Activated naive CD4-positive, alpha-beta T cell treated with anti-CD3 and anti-CD28 coated beads, Interleukin-2, amount 50 U/mL, for 24 hours (primary cell): Measurements from ENCODE around the gene HOXC11.
A peak's percentile ranks its signal among the peaks of the same experiment; 100 is the strongest.

Experiments used
- H3K27ac Mint-ChIP-seq: one replicate; pipeline ENCODE4 v1.8.0; 2021; ENCODE audit warnings: mild to moderate bottlenecking, mixed read lengths
- H3K27me3 Mint-ChIP-seq: one replicate; pipeline ENCODE4 v1.8.0; 2021; ENCODE audit warnings: mixed read lengths
- H3K36me3 Mint-ChIP-seq: one replicate; pipeline ENCODE4 v1.8.0; 2021; ENCODE audit warnings: mixed read lengths
- H3K4me1 Mint-ChIP-seq: one replicate; pipeline ENCODE4 v1.8.0; 2021; ENCODE audit warnings: mixed read lengths
- H3K4me3 Mint-ChIP-seq: one replicate; pipeline ENCODE4 v1.8.0; 2021; ENCODE audit warnings: mild to moderate bottlenecking, mixed read lengths
- H3K9me3 Mint-ChIP-seq: one replicate; pipeline ENCODE4 v1.8.0; 2021; ENCODE audit warnings: mixed read lengths

The HOXC11 gene

GRCh38 chr12:53992377-53992889, 19.5 kb downstream of the HOXC11 start:
- Mint-ChIP-seq H3K27ac (no peak overlapping the region), H3K9me3 (no peaks in the 10 kb centered on the region), H3K27me3 (peaks cover 78% of the 10 kb centered on the region), H3K4me1 (peaks cover 47% of the 10 kb centered on the region), H3K4me3 (no peak overlapping the region), H3K36me3 (no peaks in the 10 kb centered on the region)

- H3K4me1 Mint-ChIP-seq: peaks cover 54% of the 10 kb centered on the region
- H3K27ac Mint-ChIP-seq: peak overlapping the region; percentile 32
- peaks cover 78% of the 10 kb centered on the region for H3K27me3 Mint-ChIP-seq
These were observed 20.5 kb downstream of the HOXC11 start for GRCh38 chr12:53993162-53994008.

GRCh38 chr12:53994009-53994263, 21.0 kb downstream of the HOXC11 start:
- H3K36me3 Mint-ChIP-seq: no peaks in the 10 kb centered on the region
- H3K9me3 Mint-ChIP-seq: no peaks in the 10 kb centered on the region
- peak overlapping the region; percentile 12 for H3K27ac Mint-ChIP-seq
- peak overlapping the region; percentile 39 for H3K4me3 Mint-ChIP-seq
- H3K4me1 Mint-ChIP-seq: peaks cover 57% of the 10 kb centered on the region
- H3K27me3 Mint-ChIP-seq: peaks cover 78% of the 10 kb centered on the region

More at GRCh38 chr12:53993162-53994008, 20.5 kb downstream of the HOXC11 start:
- no peaks in the 10 kb centered on the region for H3K36me3 Mint-ChIP-seq
- H3K9me3 Mint-ChIP-seq: no peaks in the 10 kb centered on the region
- peak overlapping the region; percentile 39 for H3K4me3 Mint-ChIP-seq

GRCh38 chr12:53994264-53995001, 21.5 kb downstream of the HOXC11 start:
- H3K9me3 Mint-ChIP-seq: no peaks in the 10 kb centered on the region
- peak overlapping the region; percentile 87 for H3K4me3 Mint-ChIP-seq
- peaks cover 53% of the 10 kb centered on the region for H3K4me1 Mint-ChIP-seq
- H3K27me3 Mint-ChIP-seq: peaks cover 75% of the 10 kb centered on the region
- no peaks in the 10 kb centered on the region for H3K36me3 Mint-ChIP-seq
- peak overlapping the region; percentile 30 for H3K27ac Mint-ChIP-seq

GRCh38 chr12:53995002-53995377, 22.1 kb downstream of the HOXC11 start:
- Mint-ChIP-seq H3K9me3 (no peaks in the 10 kb centered on the region), H3K27me3 (peaks cover 71% of the 10 kb centered on the region), H3K4me3 (peak overlapping the region; percentile 87), H3K27ac (peak overlapping the region; percentile 30), H3K36me3 (no peaks in the 10 kb centered on the region), H3K4me1 (peaks cover 53% of the 10 kb centered on the region)

- Mint-ChIP-seq H3K4me3 (peak overlapping the region; percentile 87), H3K27me3 (peaks cover 67% of the 10 kb centered on the region), H3K9me3 (no peaks in the 10 kb centered on the region), H3K4me1 (peaks cover 49% of the 10 kb centered on the region), H3K36me3 (no peaks in the 10 kb centered on the region), H3K27ac (no peak overlapping the region)
These were observed 22.7 kb downstream of the HOXC11 start for GRCh38 chr12:53995378-53996239.

GRCh38 chr12:53996240-53997203, 23.6 kb downstream of the HOXC11 start:
- Mint-ChIP-seq H3K27ac (no peak overlapping the region), H3K36me3 (no peaks in the 10 kb centered on the region), H3K4me1 (peaks cover 49% of the 10 kb centered on the region), H3K4me3 (peak overlapping the region; percentile 87), H3K27me3 (peaks cover 67% of the 10 kb centered on the region), H3K9me3 (no peaks in the 10 kb centered on the region)

GRCh38 chr12:53997204-53998109, 24.5 kb downstream of the HOXC11 start:
- Mint-ChIP-seq H3K27me3 (peaks cover 66% of the 10 kb centered on the region), H3K4me1 (peaks cover 49% of the 10 kb centered on the region), H3K9me3 (no peaks in the 10 kb centered on the region), H3K27ac (no peak overlapping the region), H3K4me3 (no peak overlapping the region), H3K36me3 (no peaks in the 10 kb centered on the region)

- Mint-ChIP-seq H3K4me3 (no peak overlapping the region), H3K27ac (peak overlapping the region; percentile 30), H3K4me1 (peaks cover 49% of the 10 kb centered on the region), H3K27me3 (peaks cover 68% of the 10 kb centered on the region), H3K36me3 (no peaks in the 10 kb centered on the region), H3K9me3 (no peaks in the 10 kb centered on the region)
These were observed 25.4 kb downstream of the HOXC11 start for GRCh38 chr12:53998110-53998899.

- Mint-ChIP-seq H3K36me3 (no peaks in the 10 kb centered on the region), H3K9me3 (no peaks in the 10 kb centered on the region), H3K4me1 (peaks cover 48% of the 10 kb centered on the region), H3K27me3 (peaks cover 68% of the 10 kb centered on the region), H3K27ac (no peak overlapping the region), H3K4me3 (no peak overlapping the region)
These were observed 25.9 kb downstream of the HOXC11 start for GRCh38 chr12:53998900-53999236.

- Mint-ChIP-seq H3K4me3 (peak overlapping the region; percentile 54), H3K9me3 (no peaks in the 10 kb centered on the region), H3K27ac (no peak overlapping the region), H3K36me3 (no peaks in the 10 kb centered on the region), H3K4me1 (peaks cover 44% of the 10 kb centered on the region), H3K27me3 (peaks cover 69% of the 10 kb centered on the region)
These were observed 26.7 kb downstream of the HOXC11 start for GRCh38 chr12:53999559-54000115.

- H3K27me3 Mint-ChIP-seq: peaks cover 69% of the 10 kb centered on the region
- H3K27ac Mint-ChIP-seq: no peak within 1 kb of the TSS
- no peaks in the 10 kb centered on the region for H3K9me3 Mint-ChIP-seq
- H3K4me3 Mint-ChIP-seq: peak within 1 kb of the TSS; percentile 54
- H3K4me1 Mint-ChIP-seq: peaks cover 40% of the 10 kb centered on the region
- H3K36me3 Mint-ChIP-seq: no peaks in the 10 kb centered on the region
These were observed 27.5 kb downstream of the HOXC11 start, which contains the start of gene HOXC9 for GRCh38 chr12:54000116-54001114. Gene HOXC9 (plus strand): TSS chr12:54000161. CDS start chr12:54000189, 28 bp downstream.
